DMS53 treated with DMSO at 0.1 percent for 48 hours (cell line): Measurements from ENCODE around the gene PMEPA1.

ENCODE experiments used
- DNase-seq: peaks from one replicate; lab custom pipeline; 2025; ENCODE audit not compliant: unreplicated experiment; lab: John Stamatoyannopoulos, UW

PMEPA1 gene

DNA sequence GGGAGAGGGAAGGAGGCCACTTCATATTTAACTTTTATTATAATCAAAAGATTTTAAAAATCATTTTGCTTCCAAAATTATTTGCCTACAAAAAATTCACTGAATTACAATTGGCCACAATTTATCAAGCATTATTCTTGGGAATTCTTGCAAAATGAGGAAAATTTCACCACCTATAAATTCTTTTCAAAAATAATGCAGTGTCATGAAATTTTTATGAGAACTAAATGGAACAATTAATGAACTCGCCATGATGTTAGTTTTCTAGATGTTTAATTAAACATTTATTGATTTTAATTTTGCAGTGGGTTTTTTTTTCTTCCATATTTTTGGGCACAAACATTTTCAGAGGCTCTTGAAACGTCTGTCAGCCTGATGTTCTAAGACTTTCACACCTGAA is 83.8 kb downstream of the PMEPA1 start:
- no peak for DNase-seq

DNA sequence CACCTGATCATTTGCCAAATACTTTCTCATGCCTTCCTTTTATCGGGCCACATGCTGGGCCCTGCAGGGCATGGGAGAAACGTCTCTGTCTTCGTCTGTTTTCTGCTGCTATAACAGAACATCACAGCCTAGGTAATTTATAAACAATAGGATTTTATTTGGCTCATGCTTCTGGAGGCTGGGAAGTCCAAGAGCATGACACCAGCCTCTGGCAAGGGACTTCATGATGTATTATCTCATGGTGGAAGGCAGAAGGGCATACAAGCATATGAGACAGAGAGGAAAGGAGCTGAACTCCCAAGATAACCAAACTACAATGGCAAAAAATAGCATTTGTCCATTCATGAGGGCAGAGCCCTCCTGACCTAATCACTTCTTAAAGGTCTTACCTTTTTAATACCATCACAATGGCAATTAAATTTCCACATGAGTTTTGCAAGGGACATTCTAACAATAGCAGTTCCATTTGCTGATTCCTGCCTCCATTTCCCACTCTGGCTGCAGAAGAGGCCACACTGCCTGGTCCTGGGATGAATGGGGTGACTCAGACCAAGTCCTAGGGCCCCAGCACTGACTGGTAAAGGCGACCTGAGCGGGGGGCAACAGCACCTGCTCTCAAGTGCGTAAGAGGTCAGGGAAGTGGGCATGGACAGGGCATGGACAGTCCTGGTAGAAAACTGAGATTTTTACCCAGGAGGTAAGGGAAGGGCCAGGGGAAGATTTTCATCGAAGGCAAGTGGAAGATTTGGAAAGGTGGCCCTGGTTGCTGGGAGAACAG is 84.4 kb downstream of the PMEPA1 start:
- DNase-seq: no peak

DNA sequence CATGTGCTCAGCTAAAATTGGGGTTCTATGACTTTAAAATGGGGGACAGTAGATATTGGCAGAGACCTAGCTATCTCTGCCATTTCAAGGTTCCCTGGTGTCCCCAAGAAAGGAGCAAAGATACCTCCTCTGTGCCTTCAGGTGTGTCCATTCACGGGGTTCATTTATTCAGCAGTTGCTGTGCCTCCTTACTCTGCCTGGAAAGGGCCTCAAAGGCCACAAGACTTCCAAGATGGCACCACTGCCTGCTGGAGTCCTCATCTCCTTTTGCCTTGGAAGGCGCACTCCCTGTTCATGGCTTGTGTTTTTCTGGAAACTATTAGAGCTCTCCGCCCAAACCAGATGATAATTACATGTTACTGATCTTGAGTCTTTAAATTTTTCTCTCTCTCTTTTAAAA is 85.7 kb downstream of the PMEPA1 start:
- DNase-seq: no peak

DNA sequence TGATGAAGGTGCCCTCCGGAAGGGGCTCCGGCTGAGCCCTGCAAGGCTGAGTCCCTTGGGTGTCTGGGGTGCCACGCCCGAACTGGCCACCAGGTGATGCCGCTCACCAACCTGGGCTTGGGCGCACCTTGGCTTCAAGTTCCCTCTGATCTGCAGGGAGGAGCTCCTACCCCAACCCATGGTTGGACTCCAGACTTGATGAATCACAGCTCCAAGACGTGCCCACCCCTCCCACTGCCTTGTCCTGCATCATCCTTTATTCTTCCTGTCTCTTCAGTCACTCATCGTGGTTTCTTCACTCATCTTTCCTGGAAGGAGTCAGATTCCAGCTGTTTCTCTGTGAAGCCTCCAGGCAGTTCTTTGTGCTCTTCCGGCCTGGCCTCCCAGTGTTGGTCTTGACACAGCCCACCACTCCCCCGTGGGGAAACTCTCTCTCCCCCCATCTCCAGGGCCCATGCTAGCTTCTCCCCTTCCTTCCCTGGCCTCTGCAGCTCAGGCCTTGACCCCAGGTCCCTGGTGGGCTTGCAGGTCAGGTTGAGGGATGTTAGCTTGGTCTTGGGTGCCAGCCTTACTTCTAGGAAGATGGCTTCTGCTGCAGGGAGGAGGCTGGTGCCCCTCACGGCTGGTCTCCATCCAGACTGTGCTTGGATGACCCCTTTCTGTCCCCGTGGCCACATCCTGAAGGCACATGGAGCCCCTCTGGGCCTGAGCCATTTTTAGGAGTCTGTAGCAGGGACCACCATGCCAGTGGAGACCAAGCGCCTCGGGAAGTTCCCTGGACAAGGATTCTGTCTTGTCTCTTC is 87.0 kb downstream of the PMEPA1 start:
- DNase-seq: no peak

DNA sequence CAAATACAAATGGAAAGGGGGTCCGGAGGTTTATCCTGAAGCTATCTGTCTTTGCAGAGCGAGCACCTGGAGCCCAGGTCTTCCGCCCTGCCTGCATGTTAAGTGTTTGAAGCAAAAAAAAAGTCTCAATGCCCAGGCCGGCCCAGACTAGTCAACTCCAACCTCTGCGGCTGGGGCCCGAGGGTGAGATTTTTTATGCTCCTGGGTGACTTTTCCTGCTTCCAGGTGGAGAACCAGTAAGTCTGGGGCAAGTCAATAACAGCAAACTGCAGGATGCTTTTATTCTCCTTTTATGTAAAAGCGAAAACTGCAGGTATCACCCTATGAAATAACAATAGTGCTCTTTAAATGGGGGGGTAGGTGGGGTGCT is 87.6 kb downstream of the PMEPA1 start:
- DNase-seq: no peak

DNA sequence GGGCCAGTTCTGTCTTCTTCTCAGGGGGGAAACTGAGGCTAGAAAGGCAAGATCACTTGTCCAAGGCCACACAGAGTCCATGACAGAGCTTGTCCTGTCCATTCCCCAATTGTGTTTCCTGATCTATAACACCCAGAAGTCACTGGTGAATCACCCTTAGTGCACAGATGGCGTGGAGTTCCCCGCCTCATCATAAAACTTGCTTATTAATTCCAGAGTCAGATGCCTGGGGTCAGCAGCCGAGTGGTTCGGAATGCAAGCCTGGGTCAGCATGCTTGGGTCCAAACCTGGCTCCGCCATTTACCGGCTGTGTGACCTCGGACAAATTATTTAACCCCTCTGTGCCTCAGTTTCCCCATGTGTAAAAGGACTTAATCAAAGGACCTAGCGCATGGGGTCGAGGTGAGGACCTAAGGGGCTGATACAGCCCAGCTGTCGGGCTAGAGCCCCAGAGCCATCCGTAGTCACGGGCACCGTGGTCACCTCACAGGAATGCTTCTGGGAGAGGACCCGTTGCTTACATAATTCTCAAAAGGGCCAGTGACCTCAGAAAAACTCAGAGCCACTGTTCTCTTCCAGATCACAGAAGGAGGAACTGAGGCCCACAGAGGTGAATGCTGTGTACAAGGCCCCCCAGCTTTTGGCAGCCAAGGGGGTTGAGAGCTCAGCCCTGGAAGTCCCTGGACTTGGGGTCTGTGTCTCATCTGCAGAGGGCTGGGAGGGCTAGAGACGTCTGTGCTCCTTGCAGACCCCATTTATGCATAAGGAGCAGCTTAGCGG is 88.2 kb downstream of the PMEPA1 start:
- DNase-seq: no peak

DNA sequence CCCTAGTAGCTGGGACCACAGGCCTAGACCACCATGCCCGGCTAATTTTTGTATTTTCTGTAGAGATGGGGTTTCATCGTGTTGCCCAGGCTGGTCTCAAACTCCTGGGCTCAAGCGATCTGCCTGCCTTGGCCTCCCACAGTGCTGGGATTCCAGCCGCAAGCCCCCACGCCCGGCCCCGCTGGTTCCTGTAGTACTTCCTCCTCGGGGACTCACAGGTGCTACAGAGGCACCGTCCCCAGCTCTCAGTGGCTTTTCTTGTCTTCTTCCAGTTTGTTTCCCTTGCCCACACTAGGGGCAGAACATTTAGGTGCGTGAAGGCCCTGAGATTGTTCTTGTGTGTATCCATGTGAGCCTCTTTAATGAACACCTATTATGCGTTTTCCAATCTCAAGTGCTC is 88.8 kb downstream of the PMEPA1 start:
- DNase-seq: no peak

DNA sequence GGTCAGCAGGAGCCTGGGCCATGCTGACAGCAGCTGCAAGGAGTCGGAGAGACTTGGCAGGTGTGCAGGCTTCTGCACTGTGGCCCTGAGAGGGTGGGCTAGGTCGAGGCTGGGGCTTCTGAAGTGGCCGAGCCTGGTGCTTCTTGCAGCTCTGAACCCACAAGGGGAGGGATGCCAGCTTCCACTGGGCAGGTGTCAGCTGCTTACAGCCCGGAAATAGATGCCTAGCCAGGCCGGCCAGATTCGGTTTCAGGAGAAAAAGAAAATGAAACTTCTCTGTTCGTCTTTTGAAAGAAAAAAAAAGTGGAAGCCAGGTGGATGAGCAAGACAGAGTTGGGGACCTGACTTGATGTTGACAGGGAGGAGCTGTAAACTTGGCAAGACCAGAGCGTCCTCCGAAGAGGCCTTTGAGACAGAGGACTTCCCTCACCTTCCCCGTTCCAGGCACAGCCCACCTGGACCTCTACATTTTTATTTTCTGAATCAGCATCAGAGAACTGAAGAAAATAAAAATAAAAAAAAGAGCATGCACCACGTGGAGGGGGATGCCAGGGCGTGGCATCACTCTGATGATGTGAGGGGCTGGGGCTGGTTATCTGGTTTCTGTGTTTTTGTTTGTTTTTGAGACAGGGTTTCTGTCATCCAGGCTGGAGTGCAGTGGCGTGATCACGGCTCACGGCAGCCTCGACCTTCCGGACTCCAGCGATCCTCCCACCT is 89.4 kb downstream of the PMEPA1 start, which contains the start of gene ZBP1:
Gene ZBP1 (minus strand): TSS at position 153 of the 717 bp plus-strand sequence. CDS start 131 bp downstream, at position 22.
- DNase-seq: no peak

DNA sequence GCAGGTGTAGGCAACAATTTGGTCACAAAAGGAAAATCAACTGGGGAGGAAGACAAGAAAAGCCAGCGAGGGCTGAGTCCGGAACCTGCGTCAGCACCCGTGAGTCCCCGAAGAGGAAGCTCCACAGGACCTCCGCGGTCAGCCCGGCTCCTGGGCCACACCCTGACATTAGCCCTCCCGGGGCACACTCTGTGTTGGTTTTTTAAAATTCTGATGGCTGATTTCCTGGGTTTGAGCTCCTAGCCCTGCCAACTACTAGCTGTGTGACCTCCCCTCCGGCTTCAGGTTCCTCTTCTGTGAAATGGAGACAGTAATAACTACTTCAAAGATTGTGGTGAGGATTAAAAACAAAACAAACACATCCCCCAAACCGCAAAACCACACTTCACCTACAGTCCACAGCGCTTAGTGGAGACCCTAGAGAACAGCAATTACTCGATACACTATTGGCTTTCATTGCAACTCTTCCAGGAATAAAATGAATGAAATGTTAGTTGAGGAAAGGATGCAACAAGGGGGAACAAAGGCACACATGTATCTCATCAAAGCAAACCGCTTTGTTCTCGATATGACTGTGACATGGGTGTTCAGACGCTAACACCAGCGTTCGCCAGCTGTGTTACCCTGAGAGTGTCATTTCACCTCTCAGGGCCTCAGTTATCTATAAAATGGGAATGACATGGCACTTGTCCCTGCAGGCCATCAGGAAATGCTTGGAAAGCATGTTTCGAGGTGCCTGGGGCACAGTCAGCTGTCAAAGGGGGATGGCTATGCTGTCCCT is 90.6 kb downstream of the PMEPA1 start:
- DNase-seq: no peak

DNA sequence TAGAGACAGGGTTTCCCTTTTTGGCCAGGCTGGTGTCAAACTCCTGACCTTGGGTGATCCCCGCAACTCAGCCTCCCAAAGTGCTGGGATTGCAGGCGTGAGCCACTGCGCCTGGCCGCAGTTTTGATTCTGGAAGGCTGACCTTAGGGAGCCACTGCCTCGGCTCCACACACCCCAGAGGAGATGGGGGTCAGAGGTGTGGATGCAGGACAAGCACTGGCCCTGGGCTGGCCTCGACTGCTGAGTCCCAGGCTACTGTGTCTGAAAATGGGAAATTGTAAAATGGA is 91.1 kb downstream of the PMEPA1 start:
- no peak for DNase-seq

DNA sequence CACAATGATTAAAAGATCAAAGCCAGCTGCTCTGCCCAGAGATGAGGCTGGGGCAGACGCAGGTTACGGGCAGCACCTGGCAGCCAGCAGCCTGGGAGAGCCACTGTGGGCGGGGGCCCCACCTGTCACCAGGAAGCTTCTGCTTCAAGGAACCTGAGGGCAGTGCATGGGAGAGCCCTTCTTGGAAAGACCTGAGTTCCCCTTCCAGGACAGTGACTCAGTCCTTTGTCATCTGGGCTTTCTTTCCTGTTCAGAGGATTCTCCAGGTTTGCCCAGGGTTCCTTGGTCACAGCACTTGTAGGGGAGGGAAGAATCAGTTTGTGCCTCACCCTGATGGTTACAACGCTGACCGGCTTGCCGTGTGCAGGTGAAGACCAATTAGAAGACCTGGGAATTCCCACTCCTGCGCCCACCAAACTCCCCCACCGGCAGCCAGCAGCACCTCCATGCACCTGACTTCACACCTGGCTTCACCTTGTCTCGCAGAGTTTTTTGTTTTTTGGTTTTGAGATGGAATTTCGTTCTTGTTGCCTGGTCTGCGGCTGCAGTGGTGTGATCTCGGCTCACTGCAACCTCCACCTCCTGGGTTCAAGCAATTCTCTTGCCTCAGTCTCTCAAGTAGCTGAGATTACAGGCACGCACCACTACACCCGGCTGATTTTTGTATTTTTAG is 91.6 kb downstream of the PMEPA1 start:
- DNase-seq: no peak

DNA sequence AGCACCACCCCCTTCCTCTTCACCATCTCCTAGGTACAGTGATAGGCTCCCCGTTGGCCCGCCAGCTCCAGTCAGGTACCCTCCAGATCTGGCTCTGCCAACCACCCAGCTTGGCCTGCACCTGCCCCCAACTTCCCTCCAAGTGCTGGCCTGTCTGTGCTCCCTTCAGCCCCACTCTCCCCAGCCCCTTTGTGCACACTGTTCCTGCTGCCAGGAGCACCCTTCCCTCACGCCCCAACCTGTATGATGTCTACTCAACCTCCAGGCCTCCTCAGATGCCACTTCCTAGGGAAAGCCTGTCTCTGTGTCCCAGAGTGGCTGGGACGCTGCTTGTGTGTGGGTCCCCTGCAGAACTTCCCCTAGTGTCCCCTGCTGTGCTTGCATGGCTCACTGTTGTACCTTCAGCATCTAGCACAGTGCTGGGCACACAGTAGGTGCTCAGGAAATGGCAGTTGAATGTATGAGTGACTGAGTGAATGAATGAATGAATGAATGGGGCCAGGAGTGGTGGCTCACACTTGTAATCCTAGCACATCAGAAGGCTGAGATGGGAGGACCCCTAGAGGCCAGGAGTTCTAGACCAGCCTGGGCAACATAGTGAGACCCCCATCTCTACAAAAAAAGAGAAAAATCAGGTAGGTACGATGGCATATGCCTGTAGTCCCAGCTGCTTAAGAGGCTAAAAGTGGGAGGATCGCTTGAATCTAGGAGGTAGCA is 92.6 kb downstream of the PMEPA1 start:
- DNase-seq: no peak

DNA sequence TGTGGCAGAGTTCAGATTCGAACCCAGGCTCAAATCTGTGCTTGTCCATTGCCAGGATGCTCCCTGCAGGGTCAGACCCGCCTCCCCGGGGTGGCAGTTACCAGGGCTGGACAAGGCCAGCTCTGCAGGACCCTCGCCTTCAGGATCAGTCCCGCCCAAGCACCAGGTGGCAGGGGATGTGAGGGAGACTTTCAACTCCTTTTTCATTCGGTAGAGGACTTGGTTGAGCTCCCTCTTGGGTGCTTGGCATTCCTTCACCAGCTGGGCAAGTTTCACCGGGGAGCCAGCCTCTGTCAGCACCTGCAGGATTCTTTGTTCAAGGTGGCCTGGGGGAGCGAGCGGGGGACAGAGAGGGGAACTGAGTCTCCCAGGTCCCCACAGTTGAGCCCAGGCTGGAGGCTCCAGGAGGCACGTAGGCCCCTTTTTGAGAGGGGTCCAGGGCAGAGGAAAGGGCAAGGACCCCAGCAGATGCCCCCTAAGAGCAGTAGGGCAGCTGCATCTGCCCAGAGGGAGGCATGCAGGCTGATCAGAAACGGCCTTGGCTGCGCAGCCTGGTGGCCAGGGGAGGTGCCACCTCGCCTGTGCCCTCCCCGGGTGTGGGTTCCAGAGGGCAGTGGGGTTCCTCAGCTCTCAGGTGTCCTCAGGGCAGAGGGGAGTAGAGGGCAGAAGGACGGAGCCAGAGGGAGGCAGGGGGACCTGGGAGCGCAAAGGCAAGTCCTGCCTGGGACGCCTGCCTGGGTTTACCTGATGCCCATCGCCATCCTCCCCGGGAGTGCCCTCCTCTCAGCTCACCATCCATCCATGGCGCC is 93.5 kb downstream of the PMEPA1 start:
- no peak for DNase-seq

DNA sequence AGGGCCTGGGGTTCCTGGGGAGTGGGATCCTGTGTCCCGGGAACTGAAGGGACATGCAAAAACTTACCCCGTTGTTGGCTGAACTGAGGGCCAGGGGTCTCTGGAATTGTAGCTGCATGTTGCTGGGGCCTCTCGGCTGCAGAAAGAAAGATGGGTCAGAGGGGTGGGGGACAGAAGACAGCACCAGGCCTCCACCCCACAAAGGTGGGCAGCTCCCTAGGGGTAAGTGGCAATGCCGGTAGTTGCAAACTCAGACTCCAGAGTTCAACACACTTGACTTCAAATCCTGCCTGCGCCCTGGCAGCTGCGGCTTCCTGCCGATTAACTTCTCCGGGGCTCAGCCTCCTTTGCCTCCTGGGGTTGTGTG is 94.4 kb downstream of the PMEPA1 start:
- DNase-seq: no peak

DNA sequence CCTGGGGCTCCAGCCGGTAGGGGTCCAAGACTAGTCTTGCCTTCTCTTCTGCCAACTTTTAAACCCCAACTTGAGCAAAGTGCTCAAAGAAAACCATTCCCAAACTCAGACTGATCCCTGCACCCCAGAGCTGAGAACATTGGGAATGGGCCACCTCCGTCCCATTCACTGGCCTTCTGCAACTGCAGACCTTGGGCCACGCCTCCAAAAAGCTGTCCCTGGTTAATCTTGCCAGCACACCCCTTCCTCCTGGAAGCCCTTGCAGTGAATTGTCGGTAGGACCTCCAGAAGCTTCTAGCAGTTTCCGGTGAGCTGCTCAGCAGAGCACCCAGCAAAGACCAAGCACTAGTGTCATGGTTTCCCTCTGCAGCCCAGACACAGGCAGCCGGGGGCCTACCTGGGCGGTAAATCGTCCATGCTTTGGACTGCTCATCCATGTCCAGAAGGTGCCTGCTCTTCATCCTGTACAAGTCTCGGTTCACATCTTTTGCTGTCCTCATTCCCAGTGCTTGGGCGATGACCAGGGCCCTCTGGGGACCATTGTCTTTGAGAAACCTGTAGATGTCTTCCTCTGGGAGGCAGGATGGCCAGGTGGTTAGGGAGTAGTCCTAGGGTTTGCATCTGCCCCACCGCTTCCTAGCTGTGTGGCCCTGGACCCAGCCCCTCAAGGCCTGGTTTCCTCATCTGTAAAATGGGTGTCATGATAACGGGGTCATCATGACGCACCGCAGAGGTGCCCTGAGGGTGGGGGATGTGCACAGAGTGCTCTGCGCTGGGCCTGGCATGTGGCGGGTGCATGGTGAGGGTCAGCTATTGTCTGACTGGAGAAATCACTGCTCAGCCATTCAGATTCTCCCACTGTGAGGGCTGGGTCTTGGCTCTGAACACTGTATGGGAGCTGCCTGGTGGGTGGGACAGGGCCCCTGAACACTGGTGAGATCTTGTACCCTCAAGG is 95.0 kb downstream of the PMEPA1 start:
- DNase-seq: no peak

DNA sequence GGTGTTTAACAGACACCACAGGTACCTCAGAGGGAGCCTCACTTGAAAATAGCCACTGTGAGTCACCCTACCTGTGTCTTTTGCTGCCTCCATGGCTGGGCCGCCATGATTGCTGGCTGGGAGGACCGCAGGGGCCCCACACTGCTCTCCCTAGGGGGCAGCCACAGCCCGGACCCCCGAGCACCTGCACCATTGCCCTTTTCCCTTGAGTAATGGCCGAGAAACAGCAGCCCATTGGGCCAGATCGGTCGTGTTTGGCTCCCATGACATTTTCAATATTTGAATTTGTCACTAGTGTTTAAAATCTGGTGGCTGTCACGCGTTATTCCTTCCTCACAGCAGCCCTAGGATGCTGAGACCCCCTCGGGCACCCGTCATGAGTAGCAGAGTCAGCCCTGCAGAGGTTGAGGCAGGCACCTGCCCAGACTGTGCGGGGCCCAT is 96.3 kb downstream of the PMEPA1 start:
- no peak for DNase-seq

DNA sequence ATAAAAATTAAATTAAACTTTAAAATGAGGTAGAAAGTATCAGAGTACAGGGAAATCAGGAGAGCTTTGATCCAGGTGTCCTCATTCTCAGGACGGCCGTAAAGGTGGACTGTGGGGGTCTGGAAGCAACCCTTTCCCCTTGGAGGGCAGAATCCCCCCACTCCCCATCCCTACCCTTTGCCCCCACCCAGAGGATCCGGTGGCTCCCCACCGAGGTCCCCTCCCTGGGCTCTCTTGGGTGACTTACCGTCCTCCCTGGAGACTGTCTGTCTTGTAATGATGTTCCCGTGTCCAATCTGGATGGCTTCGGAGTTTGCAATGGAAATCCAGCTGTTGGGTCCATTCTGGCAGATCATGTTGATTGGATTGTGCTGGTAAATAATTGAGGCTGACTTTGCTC is 96.9 kb downstream of the PMEPA1 start:
- no peak for DNase-seq
